Liver (tissue), 9 donors: ENCODE data around the gene RNF112. TPM values are rescaled to one million over a fixed set of nuclear protein-coding genes. Genes with fewer than 3 reads are reported as not detected.

Source experiments
- DNase-seq: peaks from one replicate; pipeline ENCODE4 v3.0.0-alpha.2; 2017; ENCODE audit warnings: low spot score
- H3K27ac ChIP-seq, 2 donors: one replicate each; pipeline ENCODE4 v1.7.0; 2013; ENCODE audit warnings: inconsistent platforms in 2 of 2, low read length in 2 of 2, control low read depth in 1 of 2, low read depth in 1 of 2, mild to moderate bottlenecking in 1 of 2
- H3K27me3 ChIP-seq, 4 donors: one replicate each; pipeline versions ENCODE4 v1.6.1 to v1.7.0; 2013; ENCODE audit warnings: low read length in 3 of 4, inconsistent platforms in 1 of 4, mild to moderate bottlenecking in 1 of 4, moderate library complexity in 1 of 4; ENCODE audit not compliant: control insufficient read depth in 4 of 4, insufficient read depth in 4 of 4
- H3K36me3 ChIP-seq, 4 donors: one replicate each; pipeline versions ENCODE4 v1.6.1 to v1.7.0; 2013; ENCODE audit warnings: low read length in 3 of 4, mild to moderate bottlenecking in 3 of 4, low read depth in 1 of 4, moderate library complexity in 1 of 4; ENCODE audit not compliant: control insufficient read depth in 4 of 4, insufficient read depth in 3 of 4
- H3K4me1 ChIP-seq, 4 donors: one replicate each; pipeline versions ENCODE4 v1.6.1 to v1.7.0; 2013; ENCODE audit warnings: low read length in 3 of 4, mild to moderate bottlenecking in 3 of 4, moderate library complexity in 1 of 4; ENCODE audit not compliant: control insufficient read depth in 4 of 4, insufficient read depth in 4 of 4
- H3K4me3 ChIP-seq, 3 donors: one replicate each; pipeline versions ENCODE4 v1.6.1 to v1.7.0; 2013; ENCODE audit warnings: low read length in 3 of 3, control low read depth in 1 of 3, low read depth in 1 of 3, mild to moderate bottlenecking in 1 of 3
- H3K9ac ChIP-seq, 2 donors: one replicate each; pipeline ENCODE4 v1.7.0; 2013; ENCODE audit warnings: low read length in 2 of 2, mild to moderate bottlenecking in 2 of 2, moderate library complexity in 2 of 2, control low read depth in 1 of 2, low read depth in 1 of 2
- H3K9me3 ChIP-seq, 4 donors: one replicate each; pipeline versions ENCODE4 v1.6.1 to v1.7.0; 2013; ENCODE audit warnings: low read length in 3 of 4; ENCODE audit not compliant: control insufficient read depth in 4 of 4
- CTCF ChIP-seq: fragments of 150-350 bp; IDR thresholded peaks from 2 replicates; pipeline ENCODE4 v1.5.1; 2017; ENCODE audit warnings: improper control_type of control experiment, low read depth, low read length; ENCODE audit not compliant: missing input control
- FOXA1 ChIP-seq: IDR thresholded peaks from 2 replicates; pipeline ENCODE4 v1.6.1; 2016; ENCODE audit warnings: antibody characterized with exemption
- HNF4A ChIP-seq, 2 donors: conservative IDR thresholded peaks; 2 replicates each; pipeline ENCODE4 v1.6.1; 2016; ENCODE audit warnings: antibody characterized with exemption in 2 of 2, mild to moderate bottlenecking in 2 of 2
- HNF4G ChIP-seq: IDR thresholded peaks from 2 replicates; pipeline ENCODE4 v1.6.1; 2016; ENCODE audit warnings: antibody characterized with exemption
- NR2F2 ChIP-seq: IDR thresholded peaks from 2 replicates; pipeline ENCODE4 v1.6.1; 2016; ENCODE audit warnings: antibody characterized with exemption
- RAD21 ChIP-seq, 2 donors: IDR thresholded peaks; 2 replicates each; pipeline ENCODE4 v1.6.1; 2016; ENCODE audit warnings: antibody characterized with exemption in 2 of 2, mild to moderate bottlenecking in 2 of 2
- REST ChIP-seq: IDR thresholded peaks from 2 replicates; pipeline ENCODE4 v1.6.1; 2016; ENCODE audit warnings: antibody characterized with exemption, mild to moderate bottlenecking
- RXRA ChIP-seq, 2 donors: IDR thresholded peaks; 2 replicates each; pipeline ENCODE4 v1.6.1; 2017 to 2018; ENCODE audit warnings: antibody characterized with exemption in 2 of 2, mild to moderate bottlenecking in 1 of 2
- SP1 ChIP-seq: IDR thresholded peaks from 2 replicates; pipeline ENCODE4 v1.6.1; 2018; ENCODE audit warnings: antibody characterized with exemption, mild to moderate bottlenecking
- TAF1 ChIP-seq: conservative IDR thresholded peaks from 2 replicates; pipeline ENCODE4 v1.6.1; 2016; ENCODE audit warnings: antibody characterized with exemption, mild to moderate bottlenecking
- ZBTB33 ChIP-seq: IDR thresholded peaks from 2 replicates; pipeline ENCODE4 v1.6.1; 2016; ENCODE audit warnings: antibody characterized with exemption
- WGBS: extraction: QIAGEN DNeasy Blood & Tissue Kit; methylation state at CpG from one replicate; pipeline ENCODE4 v1.1.7; 2013; 5-methylcytosine and 5-hydroxymethylcytosine counted together
- polyA plus RNA-seq, 2 donors: library from polyadenylated mRNA; stranded (reverse) in 1 of 2; unstranded in 1 of 2; fragments of 200-250 nt in 1 of 2; fragments of >200 nt in 1 of 2; fragmentation: Nextera tagmentation in 1 of 2; extraction: Ambion mirVana in 1 of 2; gene quantifications; one replicate each; pipeline versions ENCODE4 v1.2.1 to v1.2.3, GENCODE V29; 2013 to 2015
- total RNA-seq, 2 donors: library from RNA; depleted of rRNA; stranded (reverse); fragments of >200 nt; gene quantifications; one replicate each; pipeline ENCODE4 v1.2.3, GENCODE V29; 2014
- donor health status: healthy.
- donor health status: healthy.
- donor health status: healthy.
- donor health status: healthy.
- donor health status: healthy.

Gene RNF112
- total and polyA plus RNA-seq, 4 donors = 0.04 to 0.42 (median 0.20) TPM

- no peak for TF ChIP-seq FOXA1
- H3K9me3 ChIP-seq = no peaks in the 10 kb centered on the region
- no peak overlapping the region for H3K4me3 ChIP-seq
- no peak for DNase-seq
- H3K27ac ChIP-seq = no peak overlapping the region
- no peak overlapping the region for H3K9ac ChIP-seq
- H3K36me3 ChIP-seq = no peaks in the 10 kb centered on the region
- H3K27me3 ChIP-seq = no peaks in the 10 kb centered on the region
- 84% methylated on average over 12 of the region's 12 CpGs for WGBS
- peaks cover 4 to 11% (median 6%) of the 10 kb centered on the region in 4 donors for H3K4me1 ChIP-seq
These were observed 38.6 kb upstream of the RNF112 start for GRCh38 chr17:19372439-19372838.

GRCh38 chr17:19372866-19373504, 38.0 kb upstream of the RNF112 start:
- no peak for DNase-seq
- H3K9ac ChIP-seq = no peak overlapping the region
- no peaks in the 10 kb centered on the region for H3K27me3 ChIP-seq
- TF ChIP-seq NR2F2 = no peak
- TF ChIP-seq CTCF = no peak
- TF ChIP-seq RAD21 (IDR thresholded peaks at IDR 0.05) = no peak
- TF ChIP-seq TAF1 = no peak
- TF ChIP-seq RXRA (IDR thresholded peaks at IDR 0.05) = no peak
- no peak for TF ChIP-seq SP1
- TF ChIP-seq REST = no peak
- no peak for TF ChIP-seq HNF4A (conservative IDR thresholded peaks at IDR 0.05)
- no peak for TF ChIP-seq ZBTB33
- H3K4me3 ChIP-seq = no peak overlapping the region
- no peak overlapping the region for H3K27ac ChIP-seq
- H3K36me3 ChIP-seq = no peaks in the 10 kb centered on the region
- 83% methylated on average over 8 of the region's 8 CpGs for WGBS
- H3K9me3 ChIP-seq = no peaks in the 10 kb centered on the region
- peaks cover 4 to 11% (median 6%) of the 10 kb centered on the region in 4 donors for H3K4me1 ChIP-seq

- Histone ChIP-seq H3K9me3 (no peaks in the 10 kb centered on the region), H3K27ac (no peak overlapping the region), H3K4me3 (no peak overlapping the region), H3K36me3 (no peaks in the 10 kb centered on the region), H3K4me1 (peaks cover 7 to 19% (median 12%) of the 10 kb centered on the region in 4 donors), H3K9ac (no peak overlapping the region), H3K27me3 (no peaks in the 10 kb centered on the region)
- no peak for TF ChIP-seq HNF4G
- no peak for DNase-seq
- 93% methylated on average over 5 of the region's 5 CpGs for WGBS
These were observed 36.9 kb upstream of the RNF112 start for GRCh38 chr17:19374136-19374535.
